SK-N-MC (cell line): Measurements from ENCODE around the gene TPD52L2.

Experiments used
- EZH2 ChIP-seq: fragments of 200-600 bp; sonication (generic); IDR thresholded peaks from one replicate; pipeline ENCODE4 v1.6.1; 2017; ENCODE audit warnings: antibody characterized with exemption
- POLR2AphosphoS5 ChIP-seq: IDR thresholded peaks from 2 replicates; pipeline ENCODE4 v1.6.1; 2012; ENCODE audit warnings: mild to moderate bottlenecking, low read depth, low read length, borderline replicate concordance

- TF ChIP-seq POLR2AphosphoS5 (no peak), EZH2 (no peak)
Measured at GRCh38 chr20:63842258-63842657, 22.8 kb upstream of the TPD52L2 start.
